Dermis microvascular lymphatic vessel endothelial cell (primary cell): ENCODE measurements around the gene LINGO4. TPM values are rescaled to one million over a fixed set of nuclear protein-coding genes. Genes with fewer than 3 reads are reported as not detected.

ENCODE experiments used
- DNase-seq, 2 donors: peaks; one replicate each; pipeline versions ENCODE4 v3.0.0 to v3.0.0-alpha.2; 2010; ENCODE audit warnings: low read depth in 2 of 2
- total RNA-seq: library from RNA; depleted of rRNA; stranded (reverse); fragments of >200 nt; gene quantifications from 2 replicates; pipeline ENCODE4 v1.2.1, GENCODE V29; 2014

LINGO4 gene, protein sequence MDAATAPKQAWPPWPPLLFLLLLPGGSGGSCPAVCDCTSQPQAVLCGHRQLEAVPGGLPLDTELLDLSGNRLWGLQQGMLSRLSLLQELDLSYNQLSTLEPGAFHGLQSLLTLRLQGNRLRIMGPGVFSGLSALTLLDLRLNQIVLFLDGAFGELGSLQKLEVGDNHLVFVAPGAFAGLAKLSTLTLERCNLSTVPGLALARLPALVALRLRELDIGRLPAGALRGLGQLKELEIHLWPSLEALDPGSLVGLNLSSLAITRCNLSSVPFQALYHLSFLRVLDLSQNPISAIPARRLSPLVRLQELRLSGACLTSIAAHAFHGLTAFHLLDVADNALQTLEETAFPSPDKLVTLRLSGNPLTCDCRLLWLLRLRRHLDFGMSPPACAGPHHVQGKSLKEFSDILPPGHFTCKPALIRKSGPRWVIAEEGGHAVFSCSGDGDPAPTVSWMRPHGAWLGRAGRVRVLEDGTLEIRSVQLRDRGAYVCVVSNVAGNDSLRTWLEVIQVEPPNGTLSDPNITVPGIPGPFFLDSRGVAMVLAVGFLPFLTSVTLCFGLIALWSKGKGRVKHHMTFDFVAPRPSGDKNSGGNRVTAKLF
- not detected in 2 replicates for total RNA-seq

DNA sequence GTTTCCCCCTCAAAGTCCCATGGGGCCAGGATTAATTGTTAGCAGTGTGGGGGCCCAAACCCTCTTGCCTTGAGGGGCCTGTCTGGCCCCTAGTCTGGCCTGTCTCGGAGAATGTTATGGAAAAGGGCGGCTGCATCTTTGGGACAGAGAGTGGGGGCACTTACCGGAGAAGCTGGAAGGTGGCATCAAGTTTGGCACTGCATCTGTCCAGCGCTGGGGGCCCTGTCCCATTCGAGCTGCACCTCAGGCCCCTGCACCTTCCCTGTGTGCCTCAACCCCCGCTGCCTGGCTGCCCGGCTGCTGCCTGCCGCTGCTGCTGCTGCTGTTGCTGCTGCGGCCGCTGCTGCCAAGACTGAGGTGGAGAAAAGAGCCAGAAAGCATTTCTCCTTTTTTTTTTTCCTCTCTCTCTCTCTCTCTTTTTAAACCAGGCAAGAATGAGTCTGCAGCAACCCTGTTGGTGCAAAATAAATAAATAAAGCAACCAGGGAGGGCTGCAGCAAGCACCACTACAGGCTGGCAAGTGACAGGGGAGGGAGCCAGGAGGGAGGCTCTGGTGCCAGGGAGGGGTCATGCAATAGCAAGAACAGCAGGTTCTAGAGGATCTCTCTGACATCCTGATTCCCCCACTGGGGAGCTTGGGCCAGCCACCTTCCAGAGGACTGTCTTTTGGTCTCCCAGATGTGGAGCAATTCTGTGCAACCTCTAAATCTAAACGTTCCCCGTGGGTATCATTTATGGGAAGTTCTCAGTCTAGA, at the start of gene LINGO4:
LINGO4 (minus strand) TSS at position 354 of the 755 bp plus-strand sequence. CDS start 2,715 bp downstream, outside the sequence.
- DNase-seq, result no peak

DNA sequence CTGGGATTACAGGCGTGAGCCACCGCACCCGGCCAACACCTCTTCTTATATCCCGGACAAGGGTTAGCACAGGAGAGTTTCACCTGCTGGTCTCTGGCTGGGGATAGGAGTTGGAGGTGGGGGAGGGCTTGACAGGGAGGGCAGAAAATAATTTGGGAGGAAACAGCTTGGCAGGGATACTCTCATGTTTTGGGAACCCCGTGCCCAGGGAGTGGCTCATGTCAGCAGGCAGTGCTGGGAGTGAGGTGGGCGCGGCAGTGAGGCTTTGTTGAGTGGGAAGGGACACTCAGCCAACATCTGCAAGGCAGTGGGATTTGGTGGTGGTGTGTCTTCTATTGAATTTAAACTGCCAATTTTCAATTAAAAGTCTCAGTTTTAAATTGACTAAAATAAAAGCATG, 49.4 kb upstream of the LINGO4 start:
- no peak for DNase-seq

DNA sequence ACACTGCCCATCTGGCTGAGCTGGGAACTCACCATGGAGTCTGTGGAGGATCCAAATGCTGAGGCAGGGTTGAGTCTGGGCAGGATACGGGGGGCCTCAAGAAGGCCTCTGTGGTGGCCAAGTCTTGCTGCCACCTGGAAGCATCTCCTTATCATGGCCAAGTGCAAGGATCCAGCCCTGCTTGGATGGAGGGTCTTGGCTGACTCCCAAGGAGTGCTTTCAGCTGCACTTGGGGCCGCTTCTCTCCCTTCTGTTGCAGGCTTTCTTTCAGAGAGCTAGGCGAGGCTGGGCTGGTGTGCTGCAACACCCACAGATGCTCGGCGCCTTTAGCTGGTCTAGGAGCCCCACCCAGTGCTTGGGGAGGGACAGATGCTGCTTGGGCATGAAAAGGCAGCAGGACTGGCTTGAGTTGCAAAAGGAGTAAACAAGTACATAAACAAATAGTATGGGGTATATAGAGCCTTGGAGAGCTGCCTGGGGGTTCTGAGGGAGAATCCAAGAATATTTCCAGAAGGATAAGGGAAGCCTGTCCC, 48.3 kb upstream of the LINGO4 start, which contains the start of gene THEM5:
THEM5 (minus strand) TSS at position 302 of the 533 bp plus-strand sequence; CDS start at position 155, 147 bp downstream.
- no peak for DNase-seq

DNA sequence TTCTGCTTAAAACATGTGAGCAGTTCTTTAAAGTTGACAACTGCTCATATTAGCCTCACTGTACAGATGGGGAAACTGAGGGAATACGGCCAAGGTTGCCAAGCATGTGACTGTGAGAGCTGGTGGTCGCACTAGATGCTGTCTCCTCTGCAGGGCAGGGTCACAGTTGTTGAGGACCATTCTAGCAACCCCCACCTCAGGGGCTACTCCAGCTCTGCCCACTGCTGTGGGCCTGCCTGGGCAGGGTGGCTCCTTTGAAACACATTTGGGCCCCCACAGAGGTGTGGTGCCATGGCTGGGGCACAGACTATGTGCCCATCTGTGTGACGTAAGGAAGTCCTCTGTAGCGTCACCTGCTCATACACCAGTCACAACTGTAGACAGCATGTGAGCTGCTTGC, 47.5 kb upstream of the LINGO4 start:
- DNase-seq, result no peak

DNA sequence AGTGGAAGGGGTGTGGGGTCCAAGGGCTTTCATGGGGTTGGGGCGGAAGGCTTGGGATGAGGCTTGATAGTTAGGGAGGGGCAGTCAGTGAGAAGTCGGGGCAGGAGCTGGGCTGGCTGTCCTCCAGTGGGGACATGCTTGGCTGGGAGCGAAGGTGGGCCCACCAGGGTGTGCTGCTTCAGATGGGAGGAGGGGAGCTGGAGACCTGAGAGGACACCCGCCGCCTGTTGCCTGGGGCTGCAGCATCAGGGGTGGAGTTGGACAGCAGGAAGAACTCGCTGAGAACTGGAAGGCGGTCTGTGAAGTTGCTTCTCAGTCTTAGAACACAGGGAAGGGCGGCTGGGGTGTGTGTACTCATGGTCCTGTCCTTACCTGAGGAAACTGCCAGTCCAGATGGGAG, 46.7 kb upstream of the LINGO4 start:
- DNase-seq, result no peak

DNA sequence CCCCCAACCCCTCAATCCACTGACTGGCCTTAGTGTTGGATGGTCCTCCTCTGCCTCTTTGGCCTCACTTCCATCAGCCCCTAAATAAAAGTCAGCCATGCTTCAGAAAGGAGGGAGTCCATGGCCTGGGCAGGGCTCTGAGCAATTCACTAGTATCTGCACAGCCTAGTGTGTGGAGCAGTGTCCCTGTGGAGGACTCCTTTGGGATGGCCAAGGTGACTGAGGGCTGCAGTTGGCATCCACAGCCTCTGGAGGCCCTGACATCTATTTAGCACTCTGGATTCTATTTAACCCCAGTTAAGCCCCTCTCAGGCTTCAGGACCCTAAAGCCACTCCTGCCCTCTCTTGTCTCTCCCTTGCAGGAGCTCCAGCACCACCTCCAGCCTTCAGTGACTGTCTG, 44.7 kb upstream of the LINGO4 start:
- no peak for DNase-seq

DNA sequence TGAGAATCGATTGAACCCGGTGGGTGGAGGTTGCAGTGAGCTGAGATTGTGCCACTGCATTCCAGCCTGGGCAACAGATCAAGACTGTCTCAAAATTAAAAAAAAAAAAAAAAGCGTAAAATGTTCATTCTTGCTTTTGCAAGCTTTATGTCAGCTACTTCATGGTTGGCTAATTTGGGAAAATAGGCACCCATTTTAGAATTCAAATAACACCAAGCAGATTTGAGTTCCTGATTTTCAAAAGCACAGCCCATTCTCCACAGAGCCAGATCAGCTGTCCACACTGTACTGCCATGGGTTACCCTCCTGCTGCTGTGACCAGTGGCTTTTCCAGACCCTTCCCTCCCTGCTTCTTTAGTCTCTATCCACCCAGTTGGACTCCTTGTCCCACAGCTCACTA, 43.9 kb upstream of the LINGO4 start:
- no peak for DNase-seq

DNA sequence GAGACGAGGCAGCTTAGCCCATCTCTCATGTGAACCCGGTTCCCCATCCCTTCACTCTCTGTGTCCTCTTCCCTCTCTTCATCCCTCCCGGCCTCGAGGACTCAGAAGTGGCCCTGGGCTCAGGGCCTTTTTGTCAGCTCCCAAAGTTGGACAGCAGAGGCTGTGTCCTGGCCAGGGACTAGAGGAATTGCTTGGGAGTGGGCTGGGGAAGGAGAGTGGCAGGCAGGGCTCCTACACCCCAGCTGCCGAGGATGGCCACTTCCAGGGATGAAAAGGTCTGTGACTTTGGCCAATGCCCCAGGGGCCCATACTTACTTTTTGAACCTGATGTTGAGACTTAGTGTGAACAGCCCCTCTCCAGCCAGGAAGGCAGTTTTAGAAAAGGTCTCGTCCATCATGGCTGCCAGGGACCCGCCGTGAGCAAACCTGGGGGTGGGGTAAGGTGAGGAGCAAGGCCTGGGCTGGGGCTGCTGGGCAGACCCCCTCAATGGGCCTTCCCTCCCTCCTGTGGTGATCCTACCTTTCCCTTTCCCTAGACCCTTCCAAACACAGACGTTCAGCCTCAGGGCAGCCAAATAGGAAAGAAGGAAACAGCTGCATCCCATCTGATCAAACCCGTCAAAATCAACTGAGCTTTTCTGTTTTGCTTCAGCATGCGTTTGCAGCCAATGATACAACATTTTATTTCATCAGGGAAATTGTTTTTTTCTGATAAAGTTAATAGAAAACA, 42.8 kb upstream of the LINGO4 start:
- peak; percentile 90 to 94 for DNase-seq

DNA sequence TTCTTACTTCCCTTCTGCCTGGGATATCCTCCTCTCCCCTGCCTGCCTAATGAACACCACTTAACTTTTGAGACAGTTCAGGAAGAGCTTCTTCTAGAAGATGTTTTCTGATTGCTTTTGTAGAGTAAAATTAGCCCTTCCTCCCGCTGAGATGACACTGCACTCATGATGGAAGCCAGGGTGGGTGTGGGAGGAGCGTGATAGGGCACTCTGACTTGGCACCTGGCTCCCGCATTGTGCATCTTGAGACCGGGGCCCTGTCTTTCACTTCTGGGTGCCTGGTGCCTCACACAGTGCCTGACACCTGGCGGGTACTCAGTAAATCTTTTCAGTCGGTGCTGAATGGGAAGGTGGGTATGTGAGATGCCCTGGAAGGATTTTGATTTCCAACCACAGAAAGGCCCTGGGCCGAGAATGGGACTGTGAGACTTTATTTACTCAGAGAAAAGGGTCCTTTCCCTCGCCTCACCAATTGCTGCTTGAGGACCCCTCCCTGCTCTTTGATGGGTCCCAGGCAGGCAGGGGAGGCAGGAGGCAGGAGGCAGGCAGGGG, 41.5 kb upstream of the LINGO4 start:
- DNase-seq, result no peak

DNA sequence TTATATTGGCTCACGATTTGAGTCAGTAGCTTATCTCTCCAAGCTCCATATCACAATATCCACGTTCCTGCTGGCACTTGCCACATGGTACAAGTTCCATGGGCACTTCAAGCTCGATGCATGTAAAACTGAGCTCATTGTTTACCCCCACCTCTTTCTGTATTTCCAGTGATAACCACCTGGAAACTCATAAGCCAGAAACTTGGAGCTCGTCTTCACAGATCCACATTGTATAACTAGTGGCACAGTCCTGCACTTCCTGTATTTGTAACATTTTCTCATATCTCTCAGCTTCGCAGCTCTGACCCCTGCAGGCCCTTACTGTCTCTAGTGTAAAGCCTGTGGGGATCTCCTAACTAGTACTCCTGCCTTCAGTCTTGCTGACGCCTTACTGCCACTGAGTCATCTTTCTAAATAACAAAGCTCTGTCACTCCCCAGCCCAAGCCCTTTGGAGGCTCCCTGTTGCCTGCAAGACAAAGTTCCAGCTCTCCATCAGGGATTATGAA, 40.9 kb upstream of the LINGO4 start:
- peak in 1 of 2 donors; percentile 74 for DNase-seq

DNA sequence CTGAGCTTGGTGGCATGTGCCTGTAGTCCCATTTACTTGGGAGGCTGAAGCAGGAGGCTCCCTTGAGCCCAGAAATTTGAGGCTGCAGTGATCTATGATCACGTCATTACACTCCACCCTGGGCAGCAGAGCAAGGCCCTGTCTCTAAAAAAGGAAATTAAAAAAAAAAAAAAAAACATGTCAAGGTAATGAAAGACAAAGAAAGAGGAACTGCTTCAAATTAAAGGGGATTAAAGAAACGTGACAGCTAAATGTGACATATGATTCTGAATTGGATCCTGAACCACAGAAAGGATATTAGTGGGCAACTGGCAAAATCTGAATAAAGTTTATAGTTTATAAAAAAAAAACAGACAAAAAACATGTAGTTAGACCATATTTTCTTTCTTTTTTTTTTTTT, 38.2 kb upstream of the LINGO4 start:
- DNase-seq, result no peak

DNA sequence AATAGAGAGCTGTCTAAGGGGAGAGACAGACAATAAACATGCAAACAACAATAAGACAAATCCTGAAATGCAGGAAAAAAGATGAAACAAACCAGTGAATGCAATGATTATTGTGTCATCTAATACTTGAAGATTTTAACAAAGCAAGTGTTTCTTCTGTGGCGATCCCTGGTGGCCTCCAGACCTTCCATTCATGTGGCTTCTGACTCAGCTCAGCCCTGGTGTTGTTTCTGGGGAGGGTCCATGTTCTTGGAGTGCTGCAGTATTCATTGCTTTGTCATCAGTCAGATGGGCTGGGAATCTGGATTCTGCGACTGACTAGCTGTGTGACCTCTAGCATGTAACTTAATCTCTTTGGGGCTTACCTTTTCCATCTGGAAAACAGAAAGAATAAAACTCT, 35.9 kb upstream of the LINGO4 start:
- DNase-seq, result peak in 1 of 2 donors; percentile 73

DNA sequence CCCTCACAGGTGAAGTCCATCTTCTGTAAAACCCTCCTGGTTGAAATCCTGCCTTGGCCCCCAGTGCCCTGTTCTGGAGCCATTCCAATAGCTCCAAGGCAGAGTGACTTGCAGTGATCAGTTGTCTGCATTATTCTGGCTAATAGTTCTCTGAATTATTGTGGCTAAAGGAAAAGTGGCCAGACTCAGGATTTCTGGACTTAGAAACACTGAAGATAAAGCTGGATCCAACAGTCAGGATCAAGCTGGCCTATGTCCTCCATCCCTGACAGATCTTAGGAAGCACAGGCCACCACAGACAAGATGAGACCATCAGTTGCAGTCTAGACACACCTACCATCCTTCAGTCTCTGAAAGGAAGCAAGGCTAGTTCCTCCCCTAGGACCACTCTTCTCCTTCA, 35.2 kb upstream of the LINGO4 start:
- no peak for DNase-seq

DNA sequence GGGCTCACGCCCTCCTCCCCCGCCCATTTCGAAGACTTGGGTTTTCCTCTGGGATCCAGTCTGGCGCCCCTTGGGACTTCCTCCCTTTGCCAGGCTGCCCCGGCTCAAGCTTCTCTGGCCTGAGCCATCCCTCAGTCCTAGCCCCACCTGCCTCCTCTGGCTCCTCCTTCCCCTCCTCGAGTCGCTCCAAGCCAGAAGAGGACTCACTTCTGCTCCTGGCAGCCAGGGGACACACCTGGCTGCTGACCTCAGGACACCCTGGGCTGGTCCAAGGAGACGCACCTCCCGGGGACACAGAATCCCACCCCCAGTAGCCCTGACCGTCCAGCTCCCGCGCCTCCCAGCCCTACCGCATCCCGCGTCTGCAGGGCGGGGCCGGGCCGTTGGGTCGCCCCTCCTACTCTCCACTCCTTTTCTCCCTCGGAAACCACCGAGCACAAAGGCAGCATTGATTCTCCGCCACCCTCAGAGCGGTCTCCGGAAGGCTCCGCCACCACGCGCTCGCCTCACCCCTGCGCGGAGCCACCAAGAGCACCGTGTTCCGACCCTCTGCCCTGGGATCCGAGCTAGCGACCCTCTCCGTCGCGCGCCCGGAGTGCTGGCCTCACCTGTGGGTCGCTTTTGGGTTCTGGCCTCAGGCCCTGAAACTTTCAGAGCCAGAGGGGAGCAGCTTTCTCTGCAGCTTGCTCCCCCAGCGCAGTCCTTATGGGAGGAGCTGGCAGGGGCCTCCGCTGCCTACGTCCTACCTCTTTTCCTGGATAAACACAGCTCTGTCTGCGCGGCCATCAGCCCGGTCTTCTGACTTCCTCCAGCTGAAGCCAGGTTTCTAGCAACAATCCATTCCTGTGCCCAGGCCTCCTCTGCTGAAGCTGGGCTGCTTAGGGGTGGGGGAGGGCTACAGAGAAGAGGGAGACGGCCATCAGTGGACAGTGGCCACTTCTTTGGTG, 34.5 kb upstream of the LINGO4 start, which contains the start of gene C2CD4D:
C2CD4D (minus strand) TSS at position 364 of the 947 bp plus-strand sequence. CDS start 831 bp downstream, outside the sequence.
- peak in 1 of 2 donors; percentile 80 for DNase-seq

DNA sequence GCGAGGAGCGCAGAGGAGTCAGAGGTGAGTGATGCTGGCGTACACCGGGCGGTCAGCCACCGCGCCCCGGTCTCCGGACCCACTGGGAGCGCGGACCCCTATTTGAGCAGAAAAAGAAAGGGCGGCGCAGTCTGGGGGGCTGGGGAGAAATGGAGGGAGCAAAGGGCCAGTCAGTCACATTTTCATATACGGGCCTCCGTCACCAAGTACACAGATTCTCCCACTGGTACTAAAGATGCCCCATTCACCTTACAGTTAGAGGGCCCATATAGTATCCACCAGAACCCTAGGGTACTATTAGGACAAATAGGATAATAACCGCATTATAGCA, 33.8 kb upstream of the LINGO4 start:
- DNase-seq, result no peak

DNA sequence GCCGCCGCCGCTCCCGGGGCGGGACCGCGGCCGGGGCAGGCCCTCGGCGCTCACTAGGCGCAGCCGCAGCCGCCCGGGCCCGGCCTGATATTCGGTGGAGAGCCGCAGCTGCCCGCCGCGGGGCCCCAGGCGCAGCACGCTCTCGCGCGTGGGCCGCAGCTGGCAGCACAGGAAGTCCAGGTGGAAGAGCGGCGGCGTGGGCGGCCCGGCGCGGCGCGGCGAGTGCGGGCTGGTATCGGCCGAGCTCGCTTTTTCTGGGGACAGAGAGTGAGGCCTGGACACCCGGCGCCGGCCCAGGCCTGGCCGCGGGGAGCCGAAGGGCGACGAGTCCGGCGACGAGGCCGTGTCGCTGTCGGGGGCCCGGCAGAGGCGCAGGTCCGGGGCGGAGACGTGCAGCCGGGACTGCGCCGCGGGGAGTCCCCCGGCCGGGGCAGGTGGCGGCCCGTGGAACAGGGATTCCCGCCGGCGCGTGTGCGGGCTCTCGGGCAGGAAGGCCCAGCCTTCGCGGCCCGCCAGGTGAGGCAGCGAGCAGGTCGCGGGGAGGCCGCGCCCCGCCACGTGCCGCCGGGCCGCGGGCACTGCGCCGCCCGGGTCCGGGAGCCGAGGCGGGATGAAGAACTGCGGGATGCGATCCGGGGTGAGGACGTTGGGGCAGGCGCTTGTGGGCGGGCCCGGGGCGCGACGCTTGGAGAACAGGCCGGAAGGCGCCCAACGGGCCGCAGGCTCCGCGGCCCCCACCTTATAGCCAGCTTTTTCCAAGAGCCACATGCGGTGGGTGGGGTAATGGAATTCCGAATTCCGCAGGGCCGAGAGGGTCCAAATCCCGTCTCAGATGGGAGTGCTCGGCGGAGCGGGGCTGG, 33.2 kb upstream of the LINGO4 start:
- no peak for DNase-seq

DNA sequence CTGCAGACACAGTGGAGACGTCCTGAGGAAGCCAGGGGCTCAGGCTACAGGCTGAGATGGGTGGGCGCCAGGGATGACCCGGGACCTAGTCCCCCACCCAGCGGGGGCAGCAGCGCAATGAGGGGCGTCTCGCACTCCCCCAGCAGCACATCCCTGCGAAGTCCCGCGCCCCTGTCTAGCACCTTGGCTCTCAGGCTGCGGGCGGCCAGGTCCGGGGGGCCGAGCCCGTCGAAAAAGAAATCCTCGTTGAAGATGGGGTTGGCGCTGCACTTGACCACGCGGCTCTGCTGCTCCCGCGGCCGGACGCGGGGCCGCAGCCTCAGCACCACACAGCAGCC, 32.6 kb upstream of the LINGO4 start:
- no peak for DNase-seq

DNA sequence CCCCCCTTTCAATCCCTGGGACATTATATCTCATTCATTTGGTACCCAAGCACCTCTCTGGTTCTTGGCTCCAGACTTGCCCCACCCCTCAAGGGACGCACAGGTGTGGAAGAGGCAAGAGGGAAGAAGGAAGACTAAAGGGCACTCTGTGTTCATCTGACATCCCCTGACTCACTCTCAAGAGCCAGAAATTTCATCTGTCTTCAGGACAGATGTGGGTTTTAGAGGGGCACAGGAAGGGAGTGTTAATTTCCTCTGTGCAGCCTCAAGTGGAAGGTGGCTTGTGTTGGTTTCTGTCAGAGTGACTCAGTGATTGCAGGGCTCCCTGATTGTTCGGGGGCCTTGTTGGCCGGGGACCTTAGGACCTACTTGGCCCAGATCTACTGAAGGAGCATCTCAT, 32.0 kb upstream of the LINGO4 start:
- no peak for DNase-seq

DNA sequence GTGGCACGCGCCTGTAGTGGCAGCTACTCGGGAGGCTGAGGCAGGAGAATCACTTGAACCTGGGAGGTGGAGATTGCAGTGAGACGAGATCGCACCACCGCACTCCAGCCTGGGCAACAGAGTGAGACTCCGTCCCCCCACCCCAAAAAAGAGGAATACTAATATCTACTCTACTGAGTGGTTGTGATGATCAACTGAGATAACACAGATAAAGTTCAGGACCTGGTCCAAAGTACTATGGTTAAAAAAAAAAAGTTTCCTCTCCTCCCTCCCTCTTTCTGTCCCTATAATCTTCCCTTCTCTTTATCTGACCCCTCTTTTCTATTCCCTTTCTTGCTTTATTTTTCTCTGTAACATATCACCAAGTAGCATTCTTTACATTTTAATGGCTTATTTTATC, 30.4 kb upstream of the LINGO4 start:
- DNase-seq, result no peak
